Upper lobe of left lung (tissue), 4 donors: ENCODE measurements around the gene B4GALNT1.

Experiments used
- EP300 ChIP-seq, 4 donors: sonication (generic); formaldehyde crosslinking; IDR thresholded peaks; one replicate each; pipeline ENCODE4 v1.5.1; 2017; ENCODE audit warnings: antibody characterized with exemption in 4 of 4, control low read depth in 2 of 4
- POLR2AphosphoS5 ChIP-seq, 2 donors: sonication (generic); formaldehyde crosslinking; IDR thresholded peaks; one replicate each; pipeline ENCODE4 v1.5.1; 2017; ENCODE audit warnings: antibody characterized with exemption in 2 of 2
- TF ChIP-seq, protein P1 (sequence below), 6 experiments: fragments of 450-650 bp in 4 of 6; fragments of 200-600 bp in 2 of 6; sonication (generic) in 2 of 6; IDR thresholded peaks; one replicate each; pipeline ENCODE4 v1.5.1; 2016 to 2019; ENCODE audit warnings: antibody characterized with exemption in 6 of 6

DNA sequence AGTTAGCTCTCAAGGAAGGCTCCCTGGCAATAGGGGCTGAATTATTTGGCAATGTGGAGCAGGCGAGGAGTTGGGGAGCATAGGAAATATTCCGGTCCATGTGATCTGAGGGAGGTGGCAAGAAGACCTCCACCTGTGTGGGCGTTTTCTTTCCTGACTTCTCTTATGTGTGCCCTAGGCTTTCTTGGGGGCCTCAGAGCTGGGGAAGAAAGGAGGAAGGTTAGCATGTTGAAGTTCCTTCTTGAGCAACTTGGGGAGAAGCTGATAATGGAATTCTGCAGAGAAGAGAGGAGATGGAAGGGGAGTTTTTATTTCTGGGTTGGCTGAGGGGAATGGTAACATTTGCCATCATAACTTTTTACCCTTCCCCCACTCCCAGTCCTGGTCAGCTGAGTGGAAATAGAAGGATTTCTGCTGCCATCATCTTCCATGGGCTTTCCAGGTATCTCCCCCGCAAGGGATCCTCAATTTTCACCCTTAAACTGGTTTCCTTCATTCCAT, 27.1 kb downstream of the B4GALNT1 start:
- TF ChIP-seq, protein P1, sequence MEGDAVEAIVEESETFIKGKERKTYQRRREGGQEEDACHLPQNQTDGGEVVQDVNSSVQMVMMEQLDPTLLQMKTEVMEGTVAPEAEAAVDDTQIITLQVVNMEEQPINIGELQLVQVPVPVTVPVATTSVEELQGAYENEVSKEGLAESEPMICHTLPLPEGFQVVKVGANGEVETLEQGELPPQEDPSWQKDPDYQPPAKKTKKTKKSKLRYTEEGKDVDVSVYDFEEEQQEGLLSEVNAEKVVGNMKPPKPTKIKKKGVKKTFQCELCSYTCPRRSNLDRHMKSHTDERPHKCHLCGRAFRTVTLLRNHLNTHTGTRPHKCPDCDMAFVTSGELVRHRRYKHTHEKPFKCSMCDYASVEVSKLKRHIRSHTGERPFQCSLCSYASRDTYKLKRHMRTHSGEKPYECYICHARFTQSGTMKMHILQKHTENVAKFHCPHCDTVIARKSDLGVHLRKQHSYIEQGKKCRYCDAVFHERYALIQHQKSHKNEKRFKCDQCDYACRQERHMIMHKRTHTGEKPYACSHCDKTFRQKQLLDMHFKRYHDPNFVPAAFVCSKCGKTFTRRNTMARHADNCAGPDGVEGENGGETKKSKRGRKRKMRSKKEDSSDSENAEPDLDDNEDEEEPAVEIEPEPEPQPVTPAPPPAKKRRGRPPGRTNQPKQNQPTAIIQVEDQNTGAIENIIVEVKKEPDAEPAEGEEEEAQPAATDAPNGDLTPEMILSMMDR (IDR thresholded peaks at IDR 0.05): no peak
- TF ChIP-seq EP300 (IDR thresholded peaks at IDR 0.05): no peak
- no peak for TF ChIP-seq POLR2AphosphoS5 (IDR thresholded peaks at IDR 0.05)
